ENCODE results near the gene OSBPL1A.

The OSBPL1A gene

DNA sequence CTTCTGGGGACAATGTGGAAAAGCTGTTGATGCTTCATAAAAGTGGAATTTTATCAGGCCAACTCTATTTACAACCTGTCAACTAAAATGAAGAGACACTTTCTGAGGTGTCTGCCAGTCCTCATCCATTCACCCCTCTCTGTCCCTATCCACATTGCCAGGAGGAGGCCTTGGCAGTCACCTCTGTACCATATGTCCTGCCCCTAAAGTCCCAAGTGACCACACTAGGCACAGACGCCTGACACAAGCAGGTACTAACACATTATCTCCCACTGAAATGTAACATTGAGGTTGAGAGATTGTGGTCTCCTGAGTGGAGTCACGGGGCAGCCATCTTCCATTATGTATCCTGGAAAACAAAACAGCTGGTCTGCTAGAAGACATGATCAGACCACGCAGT is 71.4 kb downstream of the OSBPL1A start:
- no peaks in the 10 kb centered on the region for H3K27me3 ChIP-seq (ENCODE audit: control insufficient read depth in 1 of 2, insufficient read depth in 2 of 2, low read length in 2 of 2)
- H3K4me3 ChIP-seq (ENCODE audit: low read depth in 1 of 2, low read length in 2 of 2): no peak overlapping the region
- no peaks in the 10 kb centered on the region for H3K36me3 ChIP-seq (ENCODE audit: insufficient read depth, low read length)
- H3K9me3 ChIP-seq (ENCODE audit: low read length): no peaks in the 10 kb centered on the region
- no peak overlapping the region for H3K27ac ChIP-seq (ENCODE audit: low read depth, low read length)
- no peak overlapping the region for H3K9ac ChIP-seq (ENCODE audit: low read length)
- no peaks in the 10 kb centered on the region for H3K4me1 ChIP-seq (ENCODE audit: insufficient read depth, low read length)

DNA sequence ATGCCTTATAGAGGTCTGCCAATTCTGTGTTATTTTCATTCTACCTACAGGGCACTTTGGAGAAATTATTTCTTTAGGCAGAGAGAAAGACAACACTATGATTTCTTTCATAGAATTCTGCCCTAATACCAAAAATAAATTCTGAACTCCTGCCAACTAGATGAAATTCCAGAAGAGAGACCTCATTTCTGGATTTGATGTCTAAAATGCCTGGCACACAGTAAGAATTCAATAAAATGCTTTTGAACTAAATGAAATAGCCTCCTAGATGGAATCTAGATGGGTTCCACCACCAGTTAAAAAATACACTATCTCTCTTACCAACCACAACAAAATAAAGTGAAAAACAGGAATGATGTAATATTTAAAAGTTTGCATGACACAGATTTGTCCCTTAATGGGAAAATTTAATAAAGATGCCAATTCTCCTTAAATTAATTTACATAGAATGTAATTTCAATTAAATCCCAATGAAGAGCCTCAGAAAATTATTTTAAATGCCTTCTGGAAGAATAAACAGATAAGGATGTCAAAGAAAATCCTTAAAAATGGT is 75.0 kb downstream of the OSBPL1A start:
- Histone ChIP-seq H3K9me3 (ENCODE audit: low read length) (no peaks in the 10 kb centered on the region), H3K36me3 (ENCODE audit: insufficient read depth, low read length) (no peaks in the 10 kb centered on the region), H3K27ac (ENCODE audit: low read depth, low read length) (no peak overlapping the region), H3K27me3 (ENCODE audit: control insufficient read depth in 1 of 2, insufficient read depth in 2 of 2, low read length in 2 of 2) (no peaks in the 10 kb centered on the region), H3K9ac (ENCODE audit: low read length) (no peak overlapping the region), H3K4me3 (ENCODE audit: low read depth in 1 of 2, low read length in 2 of 2) (no peak overlapping the region), H3K4me1 (ENCODE audit: insufficient read depth, low read length) (no peaks in the 10 kb centered on the region)

DNA sequence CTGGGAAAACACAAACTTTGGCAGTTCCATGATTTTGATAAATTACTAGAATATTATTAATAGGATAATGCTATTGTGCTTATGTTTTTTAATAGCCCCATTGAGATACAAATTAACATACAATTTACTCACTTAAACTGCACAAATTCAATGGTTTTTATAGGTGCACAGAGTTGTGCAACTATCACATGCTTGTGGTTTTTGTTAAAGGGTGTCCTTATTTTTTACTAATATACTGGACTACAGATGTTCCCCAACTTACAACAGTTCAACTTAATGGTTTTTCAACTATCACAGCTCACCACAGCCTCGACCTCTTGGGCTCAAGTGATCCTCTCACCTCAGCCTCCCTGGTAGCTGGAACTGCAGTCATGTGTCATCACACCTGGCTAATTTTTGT is 76.6 kb downstream of the OSBPL1A start:
- no peaks in the 10 kb centered on the region for H3K4me1 ChIP-seq (ENCODE audit: insufficient read depth, low read length)

DNA sequence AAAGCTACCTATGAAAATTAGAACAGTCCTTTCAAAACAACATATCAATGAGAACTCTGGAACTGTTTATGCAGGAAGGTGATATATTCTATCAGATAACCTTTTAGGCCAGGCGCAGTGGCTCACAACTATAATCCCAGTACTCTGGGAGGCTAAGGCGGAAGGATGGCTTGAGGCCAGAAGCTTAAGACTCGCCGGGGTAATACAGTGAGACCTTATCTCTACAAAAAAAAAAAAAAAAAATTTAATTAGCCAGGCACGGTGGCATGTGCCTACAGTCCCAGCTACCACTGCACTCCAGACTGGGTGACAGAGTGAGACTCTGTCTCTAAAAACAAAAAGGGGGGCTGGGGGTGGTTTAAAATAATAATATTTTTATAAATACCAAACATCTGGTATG is 77.9 kb downstream of the OSBPL1A start:
- Histone ChIP-seq H3K9ac (ENCODE audit: low read length) (no peak overlapping the region), H3K4me3 (ENCODE audit: low read depth in 1 of 2, low read length in 2 of 2) (no peak overlapping the region), H3K9me3 (ENCODE audit: low read length) (no peaks in the 10 kb centered on the region), H3K27ac (ENCODE audit: low read depth, low read length) (no peak overlapping the region), H3K36me3 (ENCODE audit: insufficient read depth, low read length) (no peaks in the 10 kb centered on the region), H3K4me1 (ENCODE audit: insufficient read depth, low read length) (no peaks in the 10 kb centered on the region), H3K27me3 (ENCODE audit: control insufficient read depth in 1 of 2, insufficient read depth in 2 of 2, low read length in 2 of 2) (no peaks in the 10 kb centered on the region)

More for the DNA sequence above, 76.6 kb downstream of the OSBPL1A start:
- Histone ChIP-seq H3K27me3 (ENCODE audit: control insufficient read depth in 1 of 2, insufficient read depth in 2 of 2, low read length in 2 of 2) (no peaks in the 10 kb centered on the region), H3K4me3 (ENCODE audit: low read depth in 1 of 2, low read length in 2 of 2) (no peak overlapping the region), H3K36me3 (ENCODE audit: insufficient read depth, low read length) (no peaks in the 10 kb centered on the region), H3K27ac (ENCODE audit: low read depth, low read length) (no peak overlapping the region), H3K9me3 (ENCODE audit: low read length) (no peaks in the 10 kb centered on the region), H3K9ac (ENCODE audit: low read length) (no peak overlapping the region)

DNA sequence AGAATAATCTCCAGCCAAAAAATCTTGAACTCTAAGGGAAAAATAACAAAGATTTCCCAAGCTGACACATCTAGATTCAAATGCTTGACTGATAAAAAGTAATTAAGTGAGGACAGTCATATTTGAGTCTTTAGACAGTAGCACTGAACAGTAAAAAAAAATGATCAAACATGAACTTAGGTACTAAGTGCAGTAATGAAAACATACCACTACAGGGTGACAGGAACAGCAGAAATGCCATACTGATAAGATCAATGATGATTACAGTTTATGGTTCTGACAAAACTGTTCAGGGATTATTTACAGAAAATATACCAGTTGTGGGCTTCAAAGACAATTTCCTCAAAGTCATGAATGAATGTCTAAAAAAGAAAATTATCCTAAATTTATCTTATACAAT is 80.3 kb downstream of the OSBPL1A start:
- Histone ChIP-seq H3K4me1 (ENCODE audit: insufficient read depth, low read length) (no peaks in the 10 kb centered on the region), H3K9me3 (ENCODE audit: low read length) (no peaks in the 10 kb centered on the region), H3K27ac (ENCODE audit: low read depth, low read length) (no peak overlapping the region), H3K36me3 (ENCODE audit: insufficient read depth, low read length) (no peaks in the 10 kb centered on the region), H3K9ac (ENCODE audit: low read length) (no peak overlapping the region), H3K27me3 (ENCODE audit: control insufficient read depth in 1 of 2, insufficient read depth in 2 of 2, low read length in 2 of 2) (no peaks in the 10 kb centered on the region), H3K4me3 (ENCODE audit: low read depth in 1 of 2, low read length in 2 of 2) (no peak overlapping the region)

DNA sequence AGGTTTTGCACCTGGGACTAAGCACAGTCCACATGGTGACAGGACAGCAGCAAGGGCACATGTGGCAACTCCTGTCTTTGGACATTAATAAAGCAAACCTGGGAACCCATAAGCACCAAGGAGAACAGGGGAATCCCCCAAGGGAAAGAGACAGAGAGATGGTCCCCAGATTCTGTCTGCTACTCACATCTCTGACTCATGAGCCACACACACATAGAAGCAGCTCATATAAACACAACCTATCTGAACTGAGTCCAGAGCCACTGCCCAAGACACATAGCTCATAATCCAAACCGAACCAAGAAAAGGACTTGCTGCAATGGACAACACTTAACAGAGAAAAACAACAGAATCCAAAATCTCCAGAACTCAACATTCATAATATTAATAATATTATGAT is 82.5 kb downstream of the OSBPL1A start:
- Histone ChIP-seq H3K27me3 (ENCODE audit: control insufficient read depth in 1 of 2, insufficient read depth in 2 of 2, low read length in 2 of 2) (no peaks in the 10 kb centered on the region), H3K4me3 (ENCODE audit: low read depth in 1 of 2, low read length in 2 of 2) (no peak overlapping the region), H3K36me3 (ENCODE audit: insufficient read depth, low read length) (no peaks in the 10 kb centered on the region), H3K27ac (ENCODE audit: low read depth, low read length) (no peak overlapping the region), H3K9ac (ENCODE audit: low read length) (no peak overlapping the region), H3K9me3 (ENCODE audit: low read length) (no peaks in the 10 kb centered on the region), H3K4me1 (ENCODE audit: insufficient read depth, low read length) (no peaks in the 10 kb centered on the region)

DNA sequence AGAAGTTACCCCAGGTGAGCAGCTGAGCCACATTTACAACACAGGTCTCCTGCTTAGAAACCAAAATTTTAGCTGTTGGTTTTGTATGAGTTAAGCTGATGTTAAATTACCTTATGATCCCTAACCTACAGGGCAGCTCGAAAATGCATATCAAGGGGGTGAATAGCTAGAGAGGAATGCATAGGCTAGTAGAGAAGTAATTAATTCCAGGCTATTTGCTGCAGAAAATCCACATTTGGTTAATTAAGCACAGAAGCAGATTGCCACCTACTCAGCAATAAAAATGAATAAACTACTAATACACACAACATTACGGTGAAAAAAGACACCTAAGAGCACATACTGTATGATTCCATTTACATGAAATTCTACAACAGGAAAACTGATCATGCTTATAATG is 91.4 kb downstream of the OSBPL1A start:
- no peaks in the 10 kb centered on the region for H3K9me3 ChIP-seq (ENCODE audit: low read length)
- H3K36me3 ChIP-seq (ENCODE audit: insufficient read depth, low read length): no peaks in the 10 kb centered on the region
- H3K27ac ChIP-seq (ENCODE audit: low read depth, low read length): no peak overlapping the region
- no peaks in the 10 kb centered on the region for H3K27me3 ChIP-seq (ENCODE audit: control insufficient read depth in 1 of 2, insufficient read depth in 2 of 2, low read length in 2 of 2)
- no peak overlapping the region for H3K4me3 ChIP-seq (ENCODE audit: low read depth in 1 of 2, low read length in 2 of 2)
- H3K4me1 ChIP-seq (ENCODE audit: insufficient read depth, low read length): no peaks in the 10 kb centered on the region
- H3K9ac ChIP-seq (ENCODE audit: low read length): no peak overlapping the region

DNA sequence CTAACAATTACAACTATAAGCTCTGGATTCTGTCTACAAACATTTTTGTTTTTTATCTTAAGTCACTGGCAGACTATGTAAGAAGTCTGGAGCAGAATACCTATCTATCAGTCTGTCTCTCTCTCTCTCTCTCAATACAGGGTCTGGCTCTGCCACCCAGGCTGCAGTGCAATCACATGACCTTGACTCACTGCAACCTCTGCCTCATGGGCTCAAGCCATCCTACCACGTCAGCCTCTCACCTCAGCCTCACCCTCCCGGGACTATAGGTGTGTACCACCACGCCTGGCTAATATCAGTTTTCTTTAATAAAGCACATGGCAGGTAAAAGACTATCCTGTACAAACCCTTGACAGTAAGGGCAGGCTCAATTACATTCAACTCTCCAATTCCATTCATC is 96.9 kb downstream of the OSBPL1A start:
- no peaks in the 10 kb centered on the region for H3K4me1 ChIP-seq (ENCODE audit: insufficient read depth, low read length)
- H3K27me3 ChIP-seq (ENCODE audit: control insufficient read depth in 1 of 2, insufficient read depth in 2 of 2, low read length in 2 of 2): no peaks in the 10 kb centered on the region
- no peak overlapping the region for H3K9ac ChIP-seq (ENCODE audit: low read length)
- H3K4me3 ChIP-seq (ENCODE audit: low read depth in 1 of 2, low read length in 2 of 2): no peak overlapping the region
- no peak overlapping the region for H3K27ac ChIP-seq (ENCODE audit: low read depth, low read length)
- no peaks in the 10 kb centered on the region for H3K9me3 ChIP-seq (ENCODE audit: low read length)
- H3K36me3 ChIP-seq (ENCODE audit: insufficient read depth, low read length): no peaks in the 10 kb centered on the region

DNA sequence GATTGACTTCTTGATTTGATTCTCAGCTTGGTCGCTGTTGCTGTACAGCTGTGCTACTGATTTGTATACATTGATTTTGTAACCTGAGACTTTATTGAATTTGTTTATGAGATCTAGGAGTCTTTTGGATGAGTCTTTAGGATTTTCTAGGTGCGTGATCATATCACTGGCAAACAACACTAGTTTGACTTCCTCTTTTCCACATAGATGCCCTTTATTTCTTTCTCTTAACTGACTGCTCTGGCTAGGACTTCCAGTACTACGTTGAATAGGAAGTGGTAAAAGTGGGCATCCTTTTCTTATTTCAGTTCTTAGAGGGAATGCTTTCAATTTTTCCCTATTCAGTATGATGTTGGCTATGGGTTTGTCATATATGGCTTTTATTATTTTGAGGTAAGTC is 101.3 kb downstream of the OSBPL1A start:
- no peak overlapping the region for H3K27ac ChIP-seq (ENCODE audit: low read depth, low read length)
- no peaks in the 10 kb centered on the region for H3K4me1 ChIP-seq (ENCODE audit: insufficient read depth, low read length)
- H3K9ac ChIP-seq (ENCODE audit: low read length): no peak overlapping the region
- H3K27me3 ChIP-seq (ENCODE audit: control insufficient read depth in 1 of 2, insufficient read depth in 2 of 2, low read length in 2 of 2): no peaks in the 10 kb centered on the region
- no peaks in the 10 kb centered on the region for H3K9me3 ChIP-seq (ENCODE audit: low read length)
- H3K4me3 ChIP-seq (ENCODE audit: low read depth in 1 of 2, low read length in 2 of 2): no peak overlapping the region
- H3K36me3 ChIP-seq (ENCODE audit: insufficient read depth, low read length): no peaks in the 10 kb centered on the region

DNA sequence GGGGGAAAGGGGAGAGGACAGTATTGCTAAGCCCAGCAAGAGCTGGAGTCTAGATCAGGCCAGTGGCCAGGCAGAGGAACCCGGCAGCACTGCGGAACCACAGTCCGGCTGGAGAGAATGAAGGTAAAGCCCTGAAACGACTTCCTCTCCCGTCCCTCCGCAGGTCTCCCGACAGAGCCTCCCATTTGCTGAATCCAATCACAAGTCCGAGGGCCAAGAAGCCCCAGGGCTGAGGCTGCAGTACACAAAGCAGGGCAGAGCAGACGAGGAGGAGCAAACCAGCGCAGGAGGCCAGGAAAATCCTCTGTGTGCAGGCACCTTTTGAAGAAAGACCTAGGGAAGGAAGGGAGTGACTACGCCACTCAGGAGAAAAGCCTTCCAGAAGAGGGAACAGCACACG is 104.4 kb downstream of the OSBPL1A start:
- Histone ChIP-seq H3K4me1 (ENCODE audit: insufficient read depth, low read length) (no peaks in the 10 kb centered on the region), H3K36me3 (ENCODE audit: insufficient read depth, low read length) (no peaks in the 10 kb centered on the region), H3K27me3 (ENCODE audit: control insufficient read depth in 1 of 2, insufficient read depth in 2 of 2, low read length in 2 of 2) (no peaks in the 10 kb centered on the region), H3K27ac (ENCODE audit: low read depth, low read length) (no peak overlapping the region), H3K9ac (ENCODE audit: low read length) (no peak overlapping the region), H3K4me3 (ENCODE audit: low read depth in 1 of 2, low read length in 2 of 2) (no peak overlapping the region), H3K9me3 (ENCODE audit: low read length) (no peaks in the 10 kb centered on the region)

DNA sequence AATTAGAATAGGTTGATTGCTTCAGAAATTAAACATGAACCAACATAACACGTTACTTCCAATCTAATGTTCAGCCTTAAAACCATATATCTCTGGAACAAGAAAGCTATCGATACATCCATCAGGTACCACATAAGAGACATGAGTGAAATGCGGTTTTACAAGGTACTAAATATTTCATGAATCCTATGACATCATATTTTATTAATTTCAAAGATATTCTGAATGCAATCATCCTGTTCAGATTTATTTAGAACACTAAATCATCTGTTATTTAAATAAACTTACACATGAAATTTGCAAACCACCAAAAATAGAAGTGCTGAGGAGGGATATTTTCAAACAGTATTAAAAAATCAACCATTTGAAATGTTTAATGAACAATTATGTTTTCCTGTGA is 119.0 kb downstream of the OSBPL1A start:
- H3K9me3 ChIP-seq (ENCODE audit: low read length): no peaks in the 10 kb centered on the region
- no peaks in the 10 kb centered on the region for H3K4me1 ChIP-seq (ENCODE audit: insufficient read depth, low read length)
- no peak overlapping the region for H3K27ac ChIP-seq (ENCODE audit: low read depth, low read length)
- no peak overlapping the region for H3K4me3 ChIP-seq (ENCODE audit: low read depth in 1 of 2, low read length in 2 of 2)
- H3K9ac ChIP-seq (ENCODE audit: low read length): no peak overlapping the region
- no peaks in the 10 kb centered on the region for H3K27me3 ChIP-seq (ENCODE audit: control insufficient read depth in 1 of 2, insufficient read depth in 2 of 2, low read length in 2 of 2)
- H3K36me3 ChIP-seq (ENCODE audit: insufficient read depth, low read length): no peaks in the 10 kb centered on the region

DNA sequence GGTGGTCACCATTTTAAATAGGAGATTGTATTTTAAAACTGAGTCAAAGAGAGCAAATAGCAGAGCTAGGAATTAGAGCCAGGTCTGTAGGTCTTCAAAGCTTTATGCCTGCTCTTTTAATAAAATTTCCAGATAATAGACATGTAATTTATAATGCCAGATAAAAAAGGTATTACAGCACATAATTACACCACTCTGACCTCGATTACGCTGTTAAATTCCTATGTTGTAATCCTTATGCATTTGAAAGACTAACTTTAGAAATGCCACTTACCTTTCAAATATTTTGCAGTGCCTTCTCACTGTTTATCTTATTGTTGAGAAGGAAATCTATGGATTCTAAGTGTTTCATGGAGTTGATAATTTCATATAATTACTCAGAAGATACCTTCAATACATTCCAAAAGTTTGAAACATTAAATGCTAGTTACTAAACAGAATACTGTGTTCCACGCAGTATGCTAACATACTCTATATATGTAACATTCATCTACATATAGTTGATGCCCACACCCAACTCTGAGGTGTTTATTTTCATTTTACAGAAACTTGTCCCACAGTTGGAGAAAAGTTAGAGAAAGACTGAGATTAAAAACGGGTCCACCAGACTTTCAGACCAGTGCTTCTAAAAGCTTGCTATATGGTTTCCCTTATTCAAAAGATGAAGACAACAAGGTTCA is 120.0 kb downstream of the OSBPL1A start:
- Histone ChIP-seq H3K27me3 (ENCODE audit: control insufficient read depth in 1 of 2, insufficient read depth in 2 of 2, low read length in 2 of 2) (no peaks in the 10 kb centered on the region), H3K9ac (ENCODE audit: low read length) (no peak overlapping the region), H3K9me3 (ENCODE audit: low read length) (no peaks in the 10 kb centered on the region), H3K27ac (ENCODE audit: low read depth, low read length) (no peak overlapping the region), H3K4me1 (ENCODE audit: insufficient read depth, low read length) (peaks cover under 1% of the 10 kb centered on the region), H3K4me3 (ENCODE audit: low read depth in 1 of 2, low read length in 2 of 2) (no peak overlapping the region), H3K36me3 (ENCODE audit: insufficient read depth, low read length) (no peaks in the 10 kb centered on the region)

Data from muscle layer of colon (tissue), 2 donors.